Ovary (tissue), 3 donors: ENCODE measurements around the gene PINK1.

Experiments
- POLR2A ChIP-seq: fragments of 450-650 bp; IDR thresholded peaks from one replicate; pipeline ENCODE4 v1.6.1; 2017; ENCODE audit warnings: antibody characterized with exemption, mild to moderate bottlenecking, moderate library complexity
- TF ChIP-seq, protein P1 (sequence below), 3 donors: fragments of 450-650 bp in 2 of 3; fragments of 200-600 bp in 1 of 3; IDR thresholded peaks; one replicate each; pipeline versions ENCODE4 v1.5.1 to v1.8.0; 2016 to 2022; ENCODE audit warnings: antibody characterized with exemption in 3 of 3, mild to moderate bottlenecking in 1 of 3
- donor health status: DM: no; HTN: no; CAD: no.

DNA sequence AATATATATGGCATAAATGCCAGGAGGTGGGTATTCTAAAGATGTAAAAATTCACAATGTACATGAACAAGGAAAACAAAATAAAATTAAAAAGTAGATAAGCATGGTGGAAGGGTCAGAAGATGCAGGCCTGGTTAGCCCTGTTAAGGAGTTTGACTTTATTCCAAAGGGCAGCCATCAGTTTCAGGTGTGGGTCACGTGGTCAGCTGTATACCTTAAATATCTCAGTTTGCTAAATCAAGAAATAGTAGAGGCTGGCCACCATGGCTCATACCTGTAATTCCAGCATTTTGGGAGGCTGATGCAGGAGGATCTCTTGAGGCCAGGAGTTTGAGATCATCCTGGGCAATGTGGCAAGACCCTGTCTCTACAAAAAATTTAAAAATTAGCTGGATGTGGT lies 8.5 kb upstream of the PINK1 start:
- no peak for TF ChIP-seq POLR2A
- TF ChIP-seq, protein P1, sequence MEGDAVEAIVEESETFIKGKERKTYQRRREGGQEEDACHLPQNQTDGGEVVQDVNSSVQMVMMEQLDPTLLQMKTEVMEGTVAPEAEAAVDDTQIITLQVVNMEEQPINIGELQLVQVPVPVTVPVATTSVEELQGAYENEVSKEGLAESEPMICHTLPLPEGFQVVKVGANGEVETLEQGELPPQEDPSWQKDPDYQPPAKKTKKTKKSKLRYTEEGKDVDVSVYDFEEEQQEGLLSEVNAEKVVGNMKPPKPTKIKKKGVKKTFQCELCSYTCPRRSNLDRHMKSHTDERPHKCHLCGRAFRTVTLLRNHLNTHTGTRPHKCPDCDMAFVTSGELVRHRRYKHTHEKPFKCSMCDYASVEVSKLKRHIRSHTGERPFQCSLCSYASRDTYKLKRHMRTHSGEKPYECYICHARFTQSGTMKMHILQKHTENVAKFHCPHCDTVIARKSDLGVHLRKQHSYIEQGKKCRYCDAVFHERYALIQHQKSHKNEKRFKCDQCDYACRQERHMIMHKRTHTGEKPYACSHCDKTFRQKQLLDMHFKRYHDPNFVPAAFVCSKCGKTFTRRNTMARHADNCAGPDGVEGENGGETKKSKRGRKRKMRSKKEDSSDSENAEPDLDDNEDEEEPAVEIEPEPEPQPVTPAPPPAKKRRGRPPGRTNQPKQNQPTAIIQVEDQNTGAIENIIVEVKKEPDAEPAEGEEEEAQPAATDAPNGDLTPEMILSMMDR (IDR thresholded peaks at IDR 0.05), result no peak
